Mucosa of gallbladder (tissue), 1 donor: ENCODE data around the gene LATS2. TPM values are rescaled to one million over a fixed set of nuclear protein-coding genes. Genes with fewer than 3 reads are reported as not detected.

ENCODE experiments used
- DNase-seq: peaks from one replicate; pipeline ENCODE4 v3.0.0-alpha.2; 2020; ENCODE audit warnings: low spot score
- total RNA-seq: library from RNA; stranded (reverse); gene quantifications from one replicate; pipeline ENCODE4 v1.2.1, GENCODE V29; 2021
- donor health status: DM: no; HTN: no; CAD: no.

LATS2 gene
- total RNA-seq, 1 donor from 2014 or later = 35.1 TPM

DNA sequence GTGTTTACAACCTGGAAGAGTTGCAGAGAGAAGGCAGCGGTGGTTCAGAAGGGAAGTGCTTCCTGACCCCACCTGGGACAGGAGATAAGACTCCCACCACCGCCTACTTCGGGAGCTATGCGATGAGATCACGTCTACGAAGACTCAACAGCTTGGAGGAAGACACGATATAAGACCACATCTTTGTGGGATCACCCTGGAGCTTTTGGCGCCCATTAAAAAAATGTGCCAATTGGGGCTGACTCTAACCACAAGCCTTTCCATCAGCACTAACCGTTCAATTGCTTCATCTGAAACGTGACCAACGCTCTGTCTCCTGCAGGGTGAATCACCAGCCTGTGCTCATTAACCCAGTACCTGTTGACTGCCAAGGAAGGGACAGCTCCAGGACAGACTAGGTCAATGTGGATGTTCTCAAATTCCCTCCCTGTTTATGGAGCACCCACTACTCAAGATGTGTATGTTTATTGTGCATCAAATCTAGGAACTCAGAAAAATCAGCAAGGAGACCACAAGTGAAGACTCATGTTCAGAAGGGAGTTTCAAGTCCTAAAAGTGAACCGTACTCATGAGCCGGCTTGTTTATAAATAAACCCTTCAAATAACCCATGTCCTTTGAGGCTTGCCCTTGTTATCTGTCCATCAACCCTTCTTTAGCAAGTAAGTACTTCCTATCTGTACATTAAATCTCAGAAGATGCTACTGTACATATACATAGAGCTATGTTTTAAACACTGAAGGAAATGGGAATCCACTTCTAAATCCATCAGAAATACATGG lies 67.5 kb downstream of the LATS2 start:
- DNase-seq = no peak

- no peak for DNase-seq
These were observed 68.2 kb downstream of the LATS2 start for GRCh38 chr13:20993211-20993610.

- DNase-seq = no peak
These were observed 69.5 kb downstream of the LATS2 start for GRCh38 chr13:20991741-20992520.

DNA sequence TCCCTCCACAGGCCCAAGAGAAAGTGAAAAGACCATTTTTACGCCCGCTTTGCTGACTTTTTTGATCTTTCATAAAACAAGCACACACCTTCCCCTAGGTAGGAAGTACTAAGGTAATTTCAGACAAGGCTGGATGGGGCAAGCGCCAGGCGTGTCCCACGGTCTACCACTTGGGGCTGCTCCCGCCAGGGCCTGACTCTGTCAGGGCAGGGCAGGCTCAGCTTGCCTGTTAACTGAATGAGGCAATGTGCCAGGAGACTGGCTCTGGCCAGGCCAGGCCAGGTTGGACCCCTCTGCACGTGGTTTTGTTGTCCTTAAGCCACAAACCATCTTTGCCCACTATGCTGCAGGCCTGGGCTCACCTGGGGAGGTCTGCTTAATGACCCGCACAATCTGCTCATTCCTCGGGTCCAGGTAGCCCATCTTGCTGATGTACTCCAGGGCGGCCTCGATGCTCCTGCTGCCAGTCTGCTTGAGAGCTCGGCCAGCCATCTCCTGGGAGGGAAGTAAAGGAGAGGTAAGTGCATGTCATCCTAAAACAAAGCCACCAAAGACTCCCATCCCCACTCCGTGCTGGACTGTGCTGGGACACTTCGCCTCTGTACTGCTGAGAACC lies 70.4 kb downstream of the LATS2 start:
- no peak for DNase-seq

GRCh38 chr13:20989656-20990321 lies 71.6 kb downstream of the LATS2 start:
- DNase-seq = no peak

DNA sequence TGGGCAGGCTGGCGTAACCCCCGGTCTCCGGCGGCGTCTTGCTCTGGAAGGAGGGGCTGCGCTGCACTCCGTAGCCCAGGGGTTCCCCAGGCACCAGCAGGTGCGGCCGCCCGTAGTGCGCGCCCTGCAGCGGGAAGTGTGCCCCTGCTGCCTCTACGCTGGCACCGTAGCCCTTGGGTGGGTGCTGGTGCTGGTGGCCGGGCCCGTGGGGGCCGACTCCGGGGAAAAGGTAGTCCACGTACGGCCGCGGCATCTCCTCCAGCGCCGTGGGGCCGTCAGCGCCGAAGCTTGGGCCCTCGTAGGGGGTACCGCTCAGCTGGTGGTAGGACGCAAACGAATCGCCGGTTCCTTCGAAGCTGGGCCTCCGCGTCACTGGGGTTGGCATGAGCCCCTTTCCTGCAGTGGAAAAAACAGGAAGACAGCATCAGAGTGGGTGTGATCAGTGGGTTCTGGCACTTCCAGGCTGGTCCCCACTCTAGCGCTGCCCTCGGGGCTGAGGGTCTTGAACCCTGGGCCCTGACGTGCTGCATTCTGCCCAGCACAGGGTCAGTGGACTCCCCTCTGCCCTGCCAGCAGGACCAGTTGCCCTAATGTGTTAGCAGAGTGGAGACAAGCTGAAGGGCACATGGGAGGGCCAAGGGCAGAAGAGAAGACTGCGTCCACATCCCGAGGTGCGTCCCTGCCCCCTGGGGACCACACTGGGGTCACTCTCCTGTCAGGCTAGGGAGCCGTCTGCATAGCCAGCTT lies 72.3 kb downstream of the LATS2 start:
- DNase-seq = no peak

- no peak for DNase-seq
These were observed 73.1 kb downstream of the LATS2 start for GRCh38 chr13:20988033-20988908.

- no peak for DNase-seq
These were observed 73.8 kb downstream of the LATS2 start for GRCh38 chr13:20987599-20987998.

GRCh38 chr13:20984879-20985278 lies 76.5 kb downstream of the LATS2 start:
- DNase-seq = no peak

DNA sequence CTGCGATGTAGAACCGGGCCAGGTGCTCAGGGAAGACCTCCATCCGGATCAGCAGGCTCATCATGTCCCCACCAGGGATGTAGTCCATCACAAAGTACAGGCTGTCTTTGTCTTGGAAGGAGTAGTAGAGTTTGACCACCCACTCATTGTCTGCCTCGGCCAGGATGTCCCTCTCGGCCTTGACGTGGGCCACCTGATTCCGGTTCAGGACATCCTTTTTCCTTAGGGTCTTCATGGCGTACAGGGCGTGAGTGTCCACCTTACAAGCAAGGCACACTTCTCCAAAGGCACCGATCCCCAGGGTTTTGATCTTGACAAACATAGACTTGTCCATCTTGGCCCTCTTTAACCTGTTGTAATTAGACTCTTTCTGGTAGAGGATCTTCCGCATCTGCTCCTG lies 78.0 kb downstream of the LATS2 start:
- no peak for DNase-seq

DNA sequence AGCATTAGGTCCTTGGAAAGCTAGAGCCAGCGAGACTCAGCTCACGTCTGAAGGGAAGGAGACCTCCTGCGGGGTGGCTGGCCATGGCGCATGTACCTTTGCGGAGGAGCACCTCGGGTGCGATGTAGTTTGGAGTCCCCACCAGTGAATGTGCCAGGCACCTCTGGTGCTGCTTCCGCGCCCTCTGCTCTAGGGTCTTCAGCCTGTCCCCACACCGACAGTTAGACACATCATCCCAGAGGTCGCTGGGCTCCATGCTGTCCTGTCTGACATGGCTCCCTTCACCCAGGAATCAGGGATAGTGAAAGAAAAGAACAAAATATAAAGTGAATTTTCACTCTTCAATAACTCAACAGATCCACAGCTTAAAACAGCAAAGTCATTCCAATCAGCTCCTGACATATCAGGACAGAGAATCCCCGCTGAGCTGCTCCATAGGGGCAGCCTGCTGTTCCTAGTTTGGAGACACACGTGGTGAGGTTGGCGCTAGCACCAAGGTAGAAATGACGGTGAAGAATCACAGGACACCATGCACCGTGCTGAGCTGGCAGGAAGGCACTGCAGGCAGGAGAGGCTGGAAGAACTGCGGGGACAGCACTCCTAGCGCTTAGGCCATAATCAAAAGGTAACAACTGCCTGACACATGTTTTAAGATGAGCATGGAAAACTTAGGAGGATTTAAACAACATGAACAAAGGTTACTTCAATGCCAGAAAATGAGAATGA lies 79.9 kb downstream of the LATS2 start:
- no peak for DNase-seq

GRCh38 chr13:20980899-20981298 lies 80.5 kb downstream of the LATS2 start:
- no peak for DNase-seq

DNA sequence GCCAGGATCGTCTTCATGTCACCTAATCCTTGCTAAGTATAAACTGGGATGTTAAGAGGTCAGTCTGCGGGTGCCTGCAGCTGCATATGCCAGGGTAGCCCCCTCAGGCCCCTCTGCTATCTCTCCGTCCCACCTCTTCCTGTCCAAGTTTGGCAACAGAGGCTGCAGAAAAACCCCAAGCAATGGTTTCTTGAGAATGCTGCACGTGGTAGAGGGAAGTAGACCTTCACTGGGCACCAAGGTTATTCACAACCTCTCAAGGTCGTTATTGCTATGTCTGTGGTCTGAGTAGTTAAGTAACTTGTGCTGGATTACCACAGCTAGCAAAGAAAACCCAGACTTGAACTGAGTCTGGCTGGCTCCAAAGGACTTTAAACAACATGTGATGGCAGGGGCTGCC lies 81.0 kb downstream of the LATS2 start:
- DNase-seq = no peak

- no peak for DNase-seq
These were observed 84.0 kb downstream of the LATS2 start for GRCh38 chr13:20977394-20977793.

DNA sequence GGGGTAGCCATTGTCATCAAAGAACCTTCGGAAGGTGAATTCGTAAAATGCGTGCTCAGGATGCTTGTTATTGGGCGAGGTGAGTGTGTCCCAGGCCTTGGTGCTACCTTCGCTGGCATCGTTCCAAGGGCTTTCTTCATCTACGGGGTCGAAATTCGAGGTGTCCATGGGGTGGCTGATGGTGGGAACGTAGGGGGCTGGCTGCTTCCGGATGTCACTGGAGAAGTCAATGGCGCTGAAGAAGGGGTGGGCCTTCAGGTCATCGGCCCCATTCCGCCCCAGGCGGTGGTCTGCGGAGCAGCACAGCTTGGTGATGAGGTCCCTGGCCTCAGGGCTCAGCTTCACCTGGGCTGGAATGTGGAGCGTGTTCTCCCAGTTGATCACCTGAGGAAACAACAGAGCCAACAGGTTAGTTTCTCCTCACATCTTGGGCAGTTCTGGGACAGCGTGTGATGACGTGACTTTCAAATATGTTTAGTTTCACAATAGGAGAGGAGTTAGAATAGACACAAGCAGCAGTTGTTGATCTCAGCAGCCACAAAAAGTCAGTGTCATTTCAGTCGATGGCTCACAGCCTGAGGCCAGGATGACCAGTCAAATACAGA lies 86.3 kb downstream of the LATS2 start:
- no peak for DNase-seq

- no peak for DNase-seq
These were observed 87.4 kb downstream of the LATS2 start for GRCh38 chr13:20973886-20974425.

- no peak for DNase-seq
These were observed 88.7 kb downstream of the LATS2 start for GRCh38 chr13:20972731-20973130.

DNA sequence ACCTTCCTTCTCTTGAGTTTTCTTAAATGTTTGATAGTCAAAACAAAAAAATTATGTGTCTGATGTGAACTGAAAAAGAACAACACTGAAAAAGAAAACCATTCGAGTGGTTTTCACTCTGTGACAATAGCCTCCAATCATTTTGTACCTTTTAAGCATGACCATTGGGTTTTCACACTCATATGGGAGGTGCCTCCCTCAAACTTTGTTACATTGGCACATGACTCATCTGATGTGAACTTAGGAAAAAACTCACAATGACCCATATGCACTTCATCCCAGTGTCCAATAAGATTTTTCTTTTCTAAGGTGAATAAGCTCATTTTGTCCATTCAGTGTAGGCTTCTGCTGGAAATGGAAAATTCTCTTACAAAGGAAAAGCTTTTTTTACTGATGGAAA lies 92.2 kb downstream of the LATS2 start:
- no peak for DNase-seq

GRCh38 chr13:20968745-20969144 lies 92.6 kb downstream of the LATS2 start:
- no peak for DNase-seq
